Measurements from ENCODE around the gene DOK7.
"Not testable (repeated sequence)": the region's sequence is repeated elsewhere in the genome, so short reads cannot be mapped to it uniquely, and the experiment has no call there.

DOK7 gene

GRCh38 chr4:3444351-3445110 is 18.6 kb upstream of the DOK7 start:
- no peak for DNase-seq

- no peak for DNase-seq
Observed at GRCh38 chr4:3445111-3445820, 17.8 kb upstream of the DOK7 start.

GRCh38 chr4:3445829-3446545 is 17.1 kb upstream of the DOK7 start:
- no peak for DNase-seq

- no peak for DNase-seq
Observed at GRCh38 chr4:3446631-3447320, 16.3 kb upstream of the DOK7 start.

- DNase-seq: no peak
Observed at GRCh38 chr4:3447431-3448395, 15.4 kb upstream of the DOK7 start.

- no peak for DNase-seq
Observed at GRCh38 chr4:3449047-3449573, 14.0 kb upstream of the DOK7 start.

- DNase-seq: no peak
Observed at GRCh38 chr4:3449574-3450534, 13.3 kb upstream of the DOK7 start.

- no peak for DNase-seq
Observed at GRCh38 chr4:3450643-3451042, 12.5 kb upstream of the DOK7 start.

GRCh38 chr4:3451956-3452355 is 11.2 kb upstream of the DOK7 start:
- no peak for DNase-seq

GRCh38 chr4:3452376-3452775 is 10.7 kb upstream of the DOK7 start:
- no peak for DNase-seq

- DNase-seq: not testable (repeated sequence)
Observed at GRCh38 chr4:3455596-3455995, 7.5 kb upstream of the DOK7 start.

GRCh38 chr4:3458371-3458770 is 4.7 kb upstream of the DOK7 start:
- DNase-seq: no peak

- not testable (repeated sequence) for DNase-seq
Observed at GRCh38 chr4:3459156-3459555, 4.0 kb upstream of the DOK7 start.

- no peak for DNase-seq
Observed at GRCh38 chr4:3460926-3461325, 2.2 kb upstream of the DOK7 start.

GRCh38 chr4:3461515-3462291 is 1.4 kb upstream of the DOK7 start:
- DNase-seq: no peak

- DNase-seq: no peak
Observed at GRCh38 chr4:3462321-3462789, 751 bp upstream of the DOK7 start.

GRCh38 chr4:3463556-3464348 is 646 bp downstream of the DOK7 start:
- no peak for DNase-seq

GRCh38 chr4:3464349-3464905 is 1.3 kb downstream of the DOK7 start:
- DNase-seq: no peak

All from right forelimb (tissue), 1 donor.